Measurements from ENCODE around the gene FRMD4A.
"Not testable (repeated sequence)": the region's sequence is repeated elsewhere in the genome, so short reads cannot be mapped to it uniquely, and the experiment has no call there.

FRMD4A gene

GRCh38 chr10:13936826-13937225 is 393.9 kb downstream of the FRMD4A start:
- DNase-seq: no peak

- DNase-seq: no peak
These were observed 400.6 kb downstream of the FRMD4A start for GRCh38 chr10:13930120-13930519.

GRCh38 chr10:13928451-13928850 is 402.3 kb downstream of the FRMD4A start:
- DNase-seq: no peak

- DNase-seq: no peak
These were observed 404.5 kb downstream of the FRMD4A start for GRCh38 chr10:13925971-13926780.

GRCh38 chr10:13924040-13924725 is 406.5 kb downstream of the FRMD4A start:
- DNase-seq: no peak

GRCh38 chr10:13922586-13922985 is 408.1 kb downstream of the FRMD4A start:
- no peak for DNase-seq

- DNase-seq: no peak
These were observed 408.8 kb downstream of the FRMD4A start for GRCh38 chr10:13921941-13922340.

GRCh38 chr10:13921131-13921530 is 409.6 kb downstream of the FRMD4A start:
- not testable (repeated sequence) for DNase-seq

GRCh38 chr10:13920465-13920864 is 410.3 kb downstream of the FRMD4A start:
- no peak for DNase-seq

GRCh38 chr10:13920031-13920430 is 410.7 kb downstream of the FRMD4A start:
- no peak for DNase-seq

- no peak for DNase-seq
These were observed 412.9 kb downstream of the FRMD4A start for GRCh38 chr10:13917791-13918190.

- no peak for DNase-seq
These were observed 414.3 kb downstream of the FRMD4A start for GRCh38 chr10:13916384-13916947.

- DNase-seq: no peak
These were observed 415.0 kb downstream of the FRMD4A start for GRCh38 chr10:13915710-13916109.

- no peak for DNase-seq
These were observed 416.8 kb downstream of the FRMD4A start for GRCh38 chr10:13913897-13914296.

GRCh38 chr10:13911821-13912520 is 418.8 kb downstream of the FRMD4A start:
- DNase-seq: no peak

GRCh38 chr10:13909516-13910258 is 421.0 kb downstream of the FRMD4A start:
- DNase-seq: no peak

GRCh38 chr10:13908475-13908874 is 422.2 kb downstream of the FRMD4A start:
- no peak for DNase-seq

GRCh38 chr10:13907570-13907969 is 423.2 kb downstream of the FRMD4A start:
- DNase-seq: no peak

- DNase-seq: no peak
These were observed 425.4 kb downstream of the FRMD4A start for GRCh38 chr10:13905281-13905680.

GRCh38 chr10:13904064-13904463 is 426.7 kb downstream of the FRMD4A start:
- no peak for DNase-seq

- no peak for DNase-seq
These were observed 427.7 kb downstream of the FRMD4A start for GRCh38 chr10:13902868-13903587.

GRCh38 chr10:13899941-13900340 is 430.8 kb downstream of the FRMD4A start:
- DNase-seq: no peak
